Measurements from ENCODE around the gene ITPKB. TPM values are rescaled to one million over a fixed set of nuclear protein-coding genes. Genes with fewer than 3 reads are reported as not detected.

ITPKB gene
- total RNA-seq, 1 experiment from 2014 or later, result 17.7 TPM

- ATAC-seq (no peak), DNase-seq (no peak)
- H3K9me3 ChIP-seq (ENCODE audit: low read length), result no peaks in the 10 kb centered on the region
- no peak overlapping the region for H2AFZ ChIP-seq (ENCODE audit: low read length)
- ChIA-PET CTCF (interaction anchor here (0.5 kb wide), 1 partner anchor 207 kb away, joined by 3 read pairs; no protein-coding TSS in a partner anchor), POLR2A (ENCODE audit: unreplicated experiment) (no interaction called here)
- no peaks in the 10 kb centered on the region for H3K9me2 ChIP-seq (replicated peaks; ENCODE audit: low read length)
- H3K79me2 ChIP-seq (ENCODE audit: low read length), result peaks cover 62% of the 10 kb centered on the region
- H4K20me1 ChIP-seq (ENCODE audit: low read length), result no peaks in the 10 kb centered on the region
- H3K4me3 ChIP-seq (ENCODE audit: low read length), result no peak overlapping the region
- H3K9ac ChIP-seq (ENCODE audit: low read length), result no peak overlapping the region
- H3K27me3 ChIP-seq (ENCODE audit: low read length), result no peaks in the 10 kb centered on the region
- BruUV-seq (replicated peaks), result no TSS peak
- intact Hi-C loops (cut with micrococcal nuclease), result no loop called here
- no peaks in the 10 kb centered on the region for H3F3A ChIP-seq (ENCODE audit: low read length, unreplicated experiment)
- H3K36me3 ChIP-seq (ENCODE audit: low read depth, low read length), result peaks cover 13% of the 10 kb centered on the region; the same call in 1 of the 2 replicates
- H3K27ac ChIP-seq (ENCODE audit: low read length), result no peak overlapping the region
- no peak overlapping the region for H3K4me2 ChIP-seq (ENCODE audit: low read length)
- no peak for TF ChIP-seq EZH2 (IDR thresholded peaks at IDR 0.05; ENCODE audit: low read length, unreplicated experiment)
- TF ChIP-seq CTCF (conservative IDR thresholded peaks at IDR 0.05; ENCODE audit: low read depth, low read length), result no peak
- no peak for TF ChIP-seq EZH2phosphoT487 (IDR thresholded peaks at IDR 0.05; ENCODE audit: borderline replicate concordance, low read length)
- no peaks in the 10 kb centered on the region for H3K4me1 ChIP-seq (ENCODE audit: insufficient read depth, low read length)
Observed at GRCh38 chr1:226731257-226731893, 7.7 kb downstream of the ITPKB start.

GRCh38 chr1:226730836-226731235 is 8.2 kb downstream of the ITPKB start:
- Histone ChIP-seq H3K4me1 (ENCODE audit: insufficient read depth, low read length) (no peaks in the 10 kb centered on the region), H3K9me3 (ENCODE audit: low read length) (no peaks in the 10 kb centered on the region), H3K27me3 (ENCODE audit: low read length) (no peaks in the 10 kb centered on the region), H3K27ac (ENCODE audit: low read length) (no peak overlapping the region), H3K9ac (ENCODE audit: low read length) (no peak overlapping the region), H3F3A (ENCODE audit: low read length, unreplicated experiment) (no peaks in the 10 kb centered on the region), H3K9me2 (replicated peaks; ENCODE audit: low read length) (no peaks in the 10 kb centered on the region), H3K36me3 (ENCODE audit: low read depth, low read length) (peaks cover 13% of the 10 kb centered on the region; the same call in 1 of the 2 replicates), H3K79me2 (ENCODE audit: low read length) (peaks cover 60% of the 10 kb centered on the region), H3K4me3 (ENCODE audit: low read length) (no peak overlapping the region), H4K20me1 (ENCODE audit: low read length) (no peaks in the 10 kb centered on the region), H3K4me2 (ENCODE audit: low read length) (no peak overlapping the region), H2AFZ (ENCODE audit: low read length) (no peak overlapping the region)
- intact Hi-C loops (cut with micrococcal nuclease), result no loop called here
- no peak for ATAC-seq
- no peak for DNase-seq
- ChIA-PET POLR2A (ENCODE audit: unreplicated experiment) (no interaction called here), CTCF (no interaction called here)
- no TSS peak for BruUV-seq (replicated peaks)
- TF ChIP-seq EZH2 (IDR thresholded peaks at IDR 0.05; ENCODE audit: low read length, unreplicated experiment), result no peak
- TF ChIP-seq EZH2phosphoT487 (IDR thresholded peaks at IDR 0.05; ENCODE audit: borderline replicate concordance, low read length), result no peak
- no peak for TF ChIP-seq CTCF (conservative IDR thresholded peaks at IDR 0.05; ENCODE audit: low read depth, low read length)

- no peaks in the 10 kb centered on the region for H3K4me1 ChIP-seq (ENCODE audit: insufficient read depth, low read length)
- H3K9ac ChIP-seq (ENCODE audit: low read length), result no peak overlapping the region
Observed at GRCh38 chr1:226730071-226730470, 9.0 kb downstream of the ITPKB start.

More at GRCh38 chr1:226730071-226730470, 9.0 kb downstream of the ITPKB start:
- Histone ChIP-seq H3K36me3 (ENCODE audit: low read depth, low read length) (peaks cover 13% of the 10 kb centered on the region; the same call in 1 of the 2 replicates), H3K27ac (ENCODE audit: low read length) (no peak overlapping the region), H3K27me3 (ENCODE audit: low read length) (no peaks in the 10 kb centered on the region), H3K79me2 (ENCODE audit: low read length) (peaks cover 64% of the 10 kb centered on the region), H3K4me2 (ENCODE audit: low read length) (no peak overlapping the region), H3K4me3 (ENCODE audit: low read length) (no peak overlapping the region), H3F3A (ENCODE audit: low read length, unreplicated experiment) (no peaks in the 10 kb centered on the region), H3K9me2 (replicated peaks; ENCODE audit: low read length) (no peaks in the 10 kb centered on the region), H3K9me3 (ENCODE audit: low read length) (no peaks in the 10 kb centered on the region), H4K20me1 (ENCODE audit: low read length) (no peaks in the 10 kb centered on the region), H2AFZ (ENCODE audit: low read length) (no peak overlapping the region)
- no TSS peak for BruUV-seq (replicated peaks)
- ATAC-seq (no peak), DNase-seq (no peak)
- intact Hi-C loops (cut with micrococcal nuclease), result no loop called here
- TF ChIP-seq CTCF (conservative IDR thresholded peaks at IDR 0.05; ENCODE audit: low read depth, low read length), result no peak
- TF ChIP-seq EZH2phosphoT487 (IDR thresholded peaks at IDR 0.05; ENCODE audit: borderline replicate concordance, low read length), result no peak
- no peak for TF ChIP-seq EZH2 (IDR thresholded peaks at IDR 0.05; ENCODE audit: low read length, unreplicated experiment)
- POLR2A ChIA-PET (ENCODE audit: unreplicated experiment), result no interaction called here
- CTCF ChIA-PET, result no interaction called here

Data from PC-3 (cell line).